NCI-H2171 treated with DMSO at 0.1 percent for 48 hours (cell line): Measurements from ENCODE around the gene MIEN1.
A peak's percentile ranks its signal among the peaks of the same experiment; 100 is the strongest.
"Not testable (repeated sequence)": the region's sequence is repeated elsewhere in the genome, so short reads cannot be mapped to it uniquely, and the experiment has no call there.

Experiments
- DNase-seq: peaks from one replicate; lab custom pipeline; 2025; lab: John Stamatoyannopoulos, UW

The MIEN1 gene

GRCh38 chr17:39716073-39716818 is 14.1 kb downstream of the MIEN1 start:
- DNase-seq = no peak

GRCh38 chr17:39715375-39716072 is 14.8 kb downstream of the MIEN1 start:
- no peak for DNase-seq

DNA sequence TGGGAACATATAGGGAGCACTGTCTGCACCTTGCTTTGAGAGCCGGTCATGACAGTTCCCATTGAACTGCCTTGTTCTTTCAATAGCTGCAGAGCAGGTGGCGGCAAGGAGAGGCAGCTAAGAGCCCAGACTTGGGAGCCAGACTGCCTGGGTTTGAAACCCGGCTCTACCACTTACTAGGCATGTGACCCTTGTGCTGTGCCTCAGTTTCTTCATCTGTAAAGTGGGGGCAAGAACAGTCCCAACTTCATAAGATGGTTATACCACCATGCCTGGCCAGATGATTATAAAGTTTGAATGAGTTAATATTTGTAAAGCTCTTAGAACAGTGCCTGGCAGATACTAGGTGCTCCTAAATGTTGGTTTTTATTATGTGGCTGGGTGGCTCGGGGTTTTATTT is 16.1 kb downstream of the MIEN1 start:
- no peak for DNase-seq

- DNase-seq = no peak
These were observed 18.5 kb downstream of the MIEN1 start for GRCh38 chr17:39711851-39712250.

- DNase-seq = not testable (repeated sequence)
These were observed 19.3 kb downstream of the MIEN1 start for GRCh38 chr17:39711071-39711470.

- DNase-seq = peak; percentile 52
These were observed 20.1 kb downstream of the MIEN1 start for GRCh38 chr17:39709998-39710964.

DNA sequence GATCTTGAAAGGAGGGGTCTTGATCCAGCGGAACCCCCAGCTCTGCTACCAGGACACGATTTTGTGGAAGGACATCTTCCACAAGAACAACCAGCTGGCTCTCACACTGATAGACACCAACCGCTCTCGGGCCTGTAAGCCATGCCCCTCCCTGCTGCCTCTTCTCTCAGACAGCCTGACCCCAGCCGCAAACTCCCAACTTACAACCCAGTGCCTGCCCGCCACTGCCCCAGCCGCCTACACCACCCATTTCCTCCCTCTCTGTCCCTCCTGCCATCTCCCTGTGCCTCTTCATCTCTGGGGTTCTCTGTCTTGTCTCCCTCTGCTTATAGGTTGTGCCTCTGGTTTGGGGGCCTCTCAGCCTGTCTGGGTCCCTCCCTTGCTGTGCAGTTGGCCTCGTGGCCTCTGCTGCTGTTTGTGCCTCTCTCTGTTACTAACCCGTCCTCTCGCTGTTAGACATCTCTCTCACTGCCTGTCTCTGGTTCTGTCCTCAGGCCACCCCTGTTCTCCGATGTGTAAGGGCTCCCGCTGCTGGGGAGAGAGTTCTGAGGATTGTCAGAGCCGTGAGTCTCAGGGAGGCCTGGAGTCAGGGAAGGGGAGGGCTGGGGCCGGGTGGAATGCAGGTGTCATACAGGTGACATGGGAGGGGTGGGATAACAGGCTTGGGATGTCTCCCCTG is 20.9 kb downstream of the MIEN1 start:
- no peak for DNase-seq

DNA sequence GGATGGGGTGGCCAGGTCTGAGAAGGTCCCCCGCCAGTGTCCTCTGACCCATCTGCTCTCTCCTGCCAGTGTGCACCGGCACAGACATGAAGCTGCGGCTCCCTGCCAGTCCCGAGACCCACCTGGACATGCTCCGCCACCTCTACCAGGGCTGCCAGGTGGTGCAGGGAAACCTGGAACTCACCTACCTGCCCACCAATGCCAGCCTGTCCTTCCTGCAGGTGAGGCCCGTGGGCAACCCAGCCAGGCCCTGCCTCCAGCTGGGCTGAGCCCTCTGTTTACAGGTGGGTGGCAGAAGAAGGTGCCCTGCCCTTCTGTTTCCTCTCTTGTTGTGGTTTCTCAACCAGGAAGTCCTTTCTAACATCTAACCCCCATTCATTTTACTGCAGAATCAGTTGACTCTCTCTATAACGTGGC is 23.4 kb downstream of the MIEN1 start:
- DNase-seq = no peak

DNA sequence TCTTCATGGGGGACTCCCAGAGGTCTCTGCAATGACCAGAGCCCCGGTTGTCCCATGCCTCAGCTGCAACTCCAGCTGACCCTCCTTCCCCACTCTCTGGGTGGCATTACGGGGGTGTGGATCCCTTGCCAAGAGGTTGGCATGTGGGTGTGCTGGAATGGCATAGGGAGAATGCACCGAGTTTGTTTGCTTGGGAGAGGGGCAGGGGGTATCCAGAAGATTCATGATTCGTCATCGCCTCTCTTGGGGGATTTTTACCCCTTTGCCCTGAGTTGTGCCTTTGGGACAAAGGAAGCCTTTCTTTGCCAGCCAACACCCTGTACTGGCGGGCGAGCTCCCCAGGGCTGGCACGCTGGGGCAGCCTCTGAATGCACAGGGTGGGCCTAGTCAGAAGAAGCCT is 23.9 kb downstream of the MIEN1 start:
- no peak for DNase-seq

- no peak for DNase-seq
These were observed 24.5 kb downstream of the MIEN1 start for GRCh38 chr17:39705786-39706348.

DNA sequence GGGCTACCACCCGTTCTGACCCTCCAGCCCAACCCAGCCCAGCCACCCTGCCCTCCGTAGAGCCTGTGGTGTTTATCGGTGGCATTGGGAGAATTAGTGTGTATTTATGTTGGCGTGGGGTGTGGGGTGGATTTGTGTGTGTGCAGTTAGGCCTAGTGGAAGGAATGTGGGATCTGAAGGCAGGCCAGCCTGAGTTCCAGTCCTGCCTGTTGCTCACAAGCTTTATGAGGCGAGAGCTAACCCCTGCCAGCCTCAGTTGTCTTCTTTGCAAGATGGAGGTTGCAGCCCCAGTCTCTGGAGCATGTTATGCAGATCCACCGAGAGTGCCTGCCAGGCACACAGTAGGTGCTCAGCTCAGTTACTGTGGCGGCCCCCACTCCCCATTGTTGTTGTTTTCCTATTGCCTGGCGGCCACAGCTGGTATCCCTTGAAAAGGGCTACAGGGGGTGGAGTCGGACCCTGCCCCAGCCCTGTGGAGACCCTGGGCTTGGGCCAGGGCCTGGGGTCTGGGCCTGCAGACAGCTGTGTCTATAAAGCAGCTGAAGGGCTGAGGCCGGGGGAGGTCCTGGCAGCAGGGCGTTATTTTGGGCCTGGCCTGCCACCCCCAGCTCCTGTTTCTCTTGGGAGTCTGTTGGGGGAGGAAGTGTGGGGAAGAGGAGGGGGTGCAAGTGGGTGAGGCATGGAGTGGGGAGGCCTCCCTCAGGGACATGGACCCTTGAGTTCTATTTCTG is 25.3 kb downstream of the MIEN1 start:
- DNase-seq = no peak

GRCh38 chr17:39703913-39704312 is 26.4 kb downstream of the MIEN1 start:
- DNase-seq = no peak

GRCh38 chr17:39702901-39703893 is 27.1 kb downstream of the MIEN1 start:
- DNase-seq = no peak

- no peak for DNase-seq
These were observed 28.4 kb downstream of the MIEN1 start for GRCh38 chr17:39701784-39702422.

- no peak for DNase-seq
These were observed 29.1 kb downstream of the MIEN1 start for GRCh38 chr17:39701012-39701783.

- DNase-seq = no peak
These were observed 30.0 kb downstream of the MIEN1 start for GRCh38 chr17:39700148-39700987.

GRCh38 chr17:39699818-39700147 is 30.5 kb downstream of the MIEN1 start, which contains the start of gene ERBB2:
Gene ERBB2 (plus strand): TSS chr17:39700064. CDS start chr17:39700239, 175 bp downstream.
- no peak for DNase-seq
